Transverse colon (tissue), 4 donors: ENCODE results near the gene BTG4.

Source experiments
- EP300 ChIP-seq: sonication (generic); formaldehyde crosslinking; IDR thresholded peaks from one replicate; pipeline ENCODE4 v1.6.1; 2017; ENCODE audit warnings: antibody characterized with exemption, low read depth
- POLR2AphosphoS5 ChIP-seq, 3 donors: sonication (generic); formaldehyde crosslinking; IDR thresholded peaks; one replicate each; pipeline ENCODE4 v1.6.1; 2016; ENCODE audit warnings: antibody characterized with exemption in 3 of 3
- TF ChIP-seq, protein P1 (sequence below), 5 experiments: fragments of 200-600 bp in 3 of 5; fragments of 450-650 bp in 2 of 5; sonication (generic) in 3 of 5; IDR thresholded peaks; 1 replicate in 2 of 5; 2 replicates in 3 of 5; pipeline ENCODE4 v1.5.1; 2016 to 2017; ENCODE audit warnings: antibody characterized with exemption in 5 of 5, inconsistent platforms in 3 of 5, mild to moderate bottlenecking in 2 of 5, moderate library complexity in 1 of 5

DNA sequence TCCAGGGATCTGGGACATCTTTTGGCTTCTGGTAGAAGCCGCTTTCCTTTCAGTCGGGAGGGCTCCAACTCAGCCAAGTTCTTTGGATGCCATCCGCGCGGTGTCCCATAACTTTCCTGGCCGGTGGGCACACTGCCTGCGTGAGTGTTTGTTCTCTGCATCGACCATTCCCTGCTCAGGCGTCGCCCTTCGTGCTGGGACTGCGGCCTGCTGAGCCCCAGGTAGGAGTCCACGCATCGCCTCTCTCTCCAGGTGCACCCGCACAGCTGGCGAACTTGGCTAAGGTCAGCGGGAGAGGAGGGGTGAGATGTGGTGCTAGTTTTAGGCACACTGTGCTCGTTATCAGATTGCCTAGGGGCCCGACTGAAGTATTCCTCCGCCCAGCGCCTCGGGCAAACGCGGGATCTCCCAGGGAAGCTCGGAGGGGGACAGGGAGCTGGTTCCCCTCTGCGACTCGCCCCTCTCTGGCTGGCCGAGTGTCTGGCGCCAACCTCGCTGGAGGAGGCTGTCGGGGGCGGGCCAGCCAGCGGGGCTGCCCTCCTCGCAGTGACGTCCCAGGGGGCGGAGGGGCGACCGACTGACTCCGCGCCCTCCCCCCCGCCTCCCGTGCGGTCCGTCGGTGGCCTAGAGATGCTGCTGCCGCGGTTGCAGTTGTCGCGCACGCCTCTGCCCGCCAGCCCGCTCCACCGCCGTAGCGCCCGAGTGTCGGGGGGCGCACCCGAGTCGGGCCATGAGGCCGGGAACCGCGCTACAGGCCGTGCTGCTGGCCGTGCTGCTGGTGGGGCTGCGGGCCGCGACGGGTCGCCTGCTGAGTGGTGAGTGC lies 28.1 kb upstream of the BTG4 start, which contains the start of gene LAYN:
- TF ChIP-seq POLR2AphosphoS5 (IDR thresholded peaks at IDR 0.05), result peak in 2 of 3 donors; percentile 68 to 71
- TF ChIP-seq, protein P1, sequence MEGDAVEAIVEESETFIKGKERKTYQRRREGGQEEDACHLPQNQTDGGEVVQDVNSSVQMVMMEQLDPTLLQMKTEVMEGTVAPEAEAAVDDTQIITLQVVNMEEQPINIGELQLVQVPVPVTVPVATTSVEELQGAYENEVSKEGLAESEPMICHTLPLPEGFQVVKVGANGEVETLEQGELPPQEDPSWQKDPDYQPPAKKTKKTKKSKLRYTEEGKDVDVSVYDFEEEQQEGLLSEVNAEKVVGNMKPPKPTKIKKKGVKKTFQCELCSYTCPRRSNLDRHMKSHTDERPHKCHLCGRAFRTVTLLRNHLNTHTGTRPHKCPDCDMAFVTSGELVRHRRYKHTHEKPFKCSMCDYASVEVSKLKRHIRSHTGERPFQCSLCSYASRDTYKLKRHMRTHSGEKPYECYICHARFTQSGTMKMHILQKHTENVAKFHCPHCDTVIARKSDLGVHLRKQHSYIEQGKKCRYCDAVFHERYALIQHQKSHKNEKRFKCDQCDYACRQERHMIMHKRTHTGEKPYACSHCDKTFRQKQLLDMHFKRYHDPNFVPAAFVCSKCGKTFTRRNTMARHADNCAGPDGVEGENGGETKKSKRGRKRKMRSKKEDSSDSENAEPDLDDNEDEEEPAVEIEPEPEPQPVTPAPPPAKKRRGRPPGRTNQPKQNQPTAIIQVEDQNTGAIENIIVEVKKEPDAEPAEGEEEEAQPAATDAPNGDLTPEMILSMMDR (IDR thresholded peaks at IDR 0.05), result no peak
- TF ChIP-seq EP300, result no peak
